Skeletal muscle cell (primary cell): ENCODE results near the gene CXCL13.
A peak's percentile ranks its signal among the peaks of the same experiment; 100 is the strongest.
"Not testable (repeated sequence)": the region's sequence is repeated elsewhere in the genome, so short reads cannot be mapped to it uniquely, and the experiment has no call there.

Experiments
- DNase-seq: peaks from one replicate; pipeline ENCODE4 v3.0.0-alpha.2; 2010; ENCODE audit warnings: low read depth
- H3K4me3 ChIP-seq: 2 replicates; pipeline ENCODE4 v1.5.1; 2011; ENCODE audit warnings: low read depth, mild to moderate bottlenecking, control low read depth, low read length, moderate library complexity

Gene CXCL13

GRCh38 chr4:77605210-77605902 is at the start of gene CXCL13:
Gene CXCL13, plus strand, starts transcription at chr4:77605820. Its CDS starts 46 bp downstream, at chr4:77605866.
- DNase-seq = no peak
- no peak within 1 kb of the TSS for H3K4me3 ChIP-seq

- H3K4me3 ChIP-seq = no peak overlapping the region
Measured at GRCh38 chr4:77560170-77560569, 45.5 kb upstream of the CXCL13 start.

GRCh38 chr4:77561720-77562119 is 43.9 kb upstream of the CXCL13 start:
- DNase-seq, H3K4me3 ChIP-seq: not testable (repeated sequence)

More at GRCh38 chr4:77560170-77560569, 45.5 kb upstream of the CXCL13 start:
- no peak for DNase-seq

- DNase-seq = peak; percentile 83
- no peak overlapping the region for H3K4me3 ChIP-seq
Measured at GRCh38 chr4:77564231-77564630, 41.4 kb upstream of the CXCL13 start.

GRCh38 chr4:77566148-77566547 is 39.5 kb upstream of the CXCL13 start:
- no peak overlapping the region for H3K4me3 ChIP-seq
- DNase-seq = no peak

GRCh38 chr4:77567549-77567948 is 38.1 kb upstream of the CXCL13 start:
- DNase-seq = no peak

GRCh38 chr4:77570508-77571214 is 35.0 kb upstream of the CXCL13 start:
- not testable (repeated sequence) for H3K4me3 ChIP-seq, DNase-seq

More at GRCh38 chr4:77567549-77567948, 38.1 kb upstream of the CXCL13 start:
- H3K4me3 ChIP-seq = no peak overlapping the region

GRCh38 chr4:77576351-77576750 is 29.3 kb upstream of the CXCL13 start:
- DNase-seq = no peak

GRCh38 chr4:77578145-77578544 is 27.5 kb upstream of the CXCL13 start:
- no peak for DNase-seq

More at GRCh38 chr4:77576351-77576750, 29.3 kb upstream of the CXCL13 start:
- H3K4me3 ChIP-seq = no peak overlapping the region

GRCh38 chr4:77579406-77580076 is 26.1 kb upstream of the CXCL13 start:
- no peak overlapping the region for H3K4me3 ChIP-seq
- DNase-seq = peak; percentile 62

More at GRCh38 chr4:77578145-77578544, 27.5 kb upstream of the CXCL13 start:
- H3K4me3 ChIP-seq = no peak overlapping the region

- no peak overlapping the region for H3K4me3 ChIP-seq
- no peak for DNase-seq
Measured at GRCh38 chr4:77581724-77582123, 23.9 kb upstream of the CXCL13 start.

GRCh38 chr4:77582156-77582555 is 23.5 kb upstream of the CXCL13 start:
- peak; percentile 45 for DNase-seq

GRCh38 chr4:77582711-77583110 is 22.9 kb upstream of the CXCL13 start:
- H3K4me3 ChIP-seq = no peak overlapping the region
- DNase-seq = no peak

More at GRCh38 chr4:77582156-77582555, 23.5 kb upstream of the CXCL13 start:
- H3K4me3 ChIP-seq = no peak overlapping the region

GRCh38 chr4:77586951-77587383 is 18.7 kb upstream of the CXCL13 start:
- peak; percentile 33 for DNase-seq

GRCh38 chr4:77590482-77590881 is 15.1 kb upstream of the CXCL13 start:
- no peak overlapping the region for H3K4me3 ChIP-seq
- no peak for DNase-seq

More at GRCh38 chr4:77586951-77587383, 18.7 kb upstream of the CXCL13 start:
- H3K4me3 ChIP-seq = no peak overlapping the region

GRCh38 chr4:77591532-77591931 is 14.1 kb upstream of the CXCL13 start:
- no peak for DNase-seq
- no peak overlapping the region for H3K4me3 ChIP-seq

GRCh38 chr4:77593101-77593500 is 12.5 kb upstream of the CXCL13 start:
- H3K4me3 ChIP-seq = no peak overlapping the region

GRCh38 chr4:77593993-77594392 is 11.6 kb upstream of the CXCL13 start:
- H3K4me3 ChIP-seq = no peak overlapping the region
- no peak for DNase-seq

More at GRCh38 chr4:77593101-77593500, 12.5 kb upstream of the CXCL13 start:
- DNase-seq = no peak

GRCh38 chr4:77595364-77595973 is 10.2 kb upstream of the CXCL13 start:
- no peak for DNase-seq

GRCh38 chr4:77599378-77599777 is 6.2 kb upstream of the CXCL13 start:
- DNase-seq = no peak
- H3K4me3 ChIP-seq = no peak overlapping the region

More at GRCh38 chr4:77595364-77595973, 10.2 kb upstream of the CXCL13 start:
- H3K4me3 ChIP-seq = no peak overlapping the region
